HPDE6-E6E7 (cell line): ENCODE measurements around the gene EMC8.

Source experiments
- DNase-seq: peaks from one replicate; pipeline ENCODE4 v3.0.0; 2011; ENCODE audit warnings: missing footprints; ENCODE audit errors: extremely low spot score

Gene EMC8

DNA sequence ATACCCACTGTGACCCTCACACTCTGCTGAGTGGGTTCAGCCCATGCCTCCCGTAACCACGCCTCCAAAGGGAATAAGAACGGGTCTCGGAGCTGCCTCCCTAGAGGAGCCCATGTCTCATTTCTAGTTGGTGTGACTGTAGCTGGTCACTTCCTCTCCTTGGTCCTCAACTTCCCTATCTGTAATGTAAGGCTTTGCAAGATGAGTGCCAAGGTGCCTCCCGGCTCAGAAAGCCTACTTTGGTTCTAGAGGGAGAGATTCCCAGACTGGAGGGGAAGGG is 69.2 kb downstream of the EMC8 start:
- no peak for DNase-seq

DNA sequence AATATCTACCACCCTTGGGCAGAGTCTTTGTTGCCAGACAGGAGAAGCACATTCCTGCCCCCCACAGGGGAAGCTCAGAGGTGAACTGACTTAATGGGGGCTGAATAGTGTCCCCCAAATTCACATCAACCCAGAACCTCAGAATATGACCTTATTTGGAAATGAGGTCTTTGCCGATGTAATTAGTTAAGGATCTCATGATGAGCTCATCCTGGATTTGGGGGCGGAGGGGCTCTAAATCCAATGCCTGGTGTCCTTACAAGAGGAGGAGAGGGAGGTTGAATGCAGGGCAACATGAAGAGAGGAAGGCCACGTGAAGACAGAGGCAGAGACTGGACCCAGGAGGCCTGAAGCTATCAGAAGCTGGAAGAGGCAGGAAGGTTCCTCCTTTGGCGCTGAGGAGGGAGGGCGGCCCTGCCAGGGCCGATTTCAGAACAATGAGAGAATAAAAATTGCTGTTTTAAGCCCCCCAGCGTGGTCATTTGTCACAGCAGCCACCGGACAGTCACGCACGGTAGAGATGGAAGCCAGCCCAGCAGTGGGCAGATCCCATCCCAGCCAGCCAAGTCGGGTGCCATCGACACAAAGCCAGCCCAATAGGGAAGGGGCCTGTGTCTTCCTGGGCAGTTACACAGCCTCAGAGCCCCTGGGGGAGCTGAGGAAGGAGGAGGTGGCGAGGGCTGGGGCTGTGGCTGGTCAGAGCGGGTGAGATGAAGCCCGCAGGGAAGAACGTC is 69.7 kb downstream of the EMC8 start:
- no peak for DNase-seq

DNA sequence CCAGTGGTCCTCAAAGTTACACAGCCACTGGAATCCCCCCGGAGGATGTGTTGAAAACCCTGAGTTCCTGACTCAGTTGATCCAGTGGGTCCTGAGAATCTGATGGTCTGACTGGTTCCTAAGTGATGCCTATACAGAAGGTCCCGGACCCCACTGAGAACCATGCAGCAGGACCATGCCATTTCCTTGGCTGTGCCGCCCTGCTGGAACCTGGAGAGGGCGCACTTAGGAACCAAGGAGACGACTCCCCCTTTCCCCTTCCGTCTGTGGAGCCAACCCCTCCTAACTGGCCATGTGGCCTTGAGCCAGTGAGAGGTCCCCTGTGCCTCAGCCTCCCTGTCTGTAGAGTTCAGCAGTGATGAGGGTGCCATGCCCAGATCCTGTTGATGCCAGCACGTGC is 70.5 kb downstream of the EMC8 start:
- DNase-seq, result no peak
